Fibroblast of mammary gland (primary cell): ENCODE data around the gene PPP1R16B.
"Not testable (repeated sequence)": the region's sequence is repeated elsewhere in the genome, so short reads cannot be mapped to it uniquely, and the experiment has no call there.

Source experiments
- DNase-seq: peaks from one replicate; pipeline ENCODE4 v3.0.0-alpha.2; 2010; ENCODE audit warnings: low read depth
- H3K4me3 ChIP-seq: 2 replicates; pipeline ENCODE4 v1.5.1; 2011; ENCODE audit warnings: low read depth, mild to moderate bottlenecking, low read length, moderate library complexity; ENCODE audit not compliant: control insufficient read depth
- CTCF ChIP-seq: conservative IDR thresholded peaks from 2 replicates; pipeline ENCODE4 v1.5.1; 2011; ENCODE audit warnings: low read depth, low read length, inconsistent platforms; ENCODE audit not compliant: control insufficient read depth, insufficient read depth

Gene PPP1R16B

GRCh38 chr20:38812182-38812581 lies 6.7 kb downstream of the PPP1R16B start:
- no peak for DNase-seq
- no peak for TF ChIP-seq CTCF
- no peak overlapping the region for H3K4me3 ChIP-seq

- no peak for TF ChIP-seq CTCF
- no peak overlapping the region for H3K4me3 ChIP-seq
- no peak for DNase-seq
These were observed 7.4 kb downstream of the PPP1R16B start for GRCh38 chr20:38812709-38813573.

DNA sequence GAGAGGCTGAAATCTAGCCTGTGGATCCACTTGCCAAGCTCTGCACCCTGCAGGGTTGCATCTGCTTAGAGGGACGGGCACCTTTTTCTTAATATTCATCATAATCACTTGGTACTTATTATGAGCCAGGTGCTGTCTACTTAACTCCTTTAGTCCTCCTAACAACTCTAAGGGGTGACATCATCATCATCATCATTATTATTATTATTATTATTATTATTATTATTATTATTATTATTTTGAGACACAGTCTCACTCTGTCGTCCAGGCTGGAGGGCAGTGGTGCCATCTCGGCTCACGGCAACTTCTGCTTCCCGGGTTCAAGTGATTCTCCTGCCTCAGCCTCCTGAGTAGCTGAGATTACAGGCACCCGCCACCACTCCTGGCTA lies 8.1 kb downstream of the PPP1R16B start:
- not testable (repeated sequence) for DNase-seq, H3K4me3 ChIP-seq

DNA sequence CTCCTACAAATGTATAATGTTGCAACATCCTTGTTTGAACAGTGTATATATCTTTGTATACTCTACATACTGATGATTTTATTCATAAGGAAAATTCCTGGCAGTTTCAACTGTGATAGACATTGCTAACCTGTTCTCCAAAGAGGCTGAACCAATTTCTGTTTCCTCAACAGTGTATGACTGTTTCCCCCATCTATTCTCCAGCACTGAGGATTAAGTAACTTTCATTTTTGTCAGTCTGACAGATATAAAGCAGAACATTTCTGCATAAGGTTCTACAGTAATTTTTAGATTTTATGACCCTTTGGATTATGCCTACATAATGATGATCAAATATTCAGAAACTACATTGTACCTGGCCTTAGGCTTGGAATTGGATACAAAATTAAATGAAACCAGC lies 9.9 kb downstream of the PPP1R16B start:
- no peak for TF ChIP-seq CTCF
- H3K4me3 ChIP-seq, result no peak overlapping the region
- no peak for DNase-seq

DNA sequence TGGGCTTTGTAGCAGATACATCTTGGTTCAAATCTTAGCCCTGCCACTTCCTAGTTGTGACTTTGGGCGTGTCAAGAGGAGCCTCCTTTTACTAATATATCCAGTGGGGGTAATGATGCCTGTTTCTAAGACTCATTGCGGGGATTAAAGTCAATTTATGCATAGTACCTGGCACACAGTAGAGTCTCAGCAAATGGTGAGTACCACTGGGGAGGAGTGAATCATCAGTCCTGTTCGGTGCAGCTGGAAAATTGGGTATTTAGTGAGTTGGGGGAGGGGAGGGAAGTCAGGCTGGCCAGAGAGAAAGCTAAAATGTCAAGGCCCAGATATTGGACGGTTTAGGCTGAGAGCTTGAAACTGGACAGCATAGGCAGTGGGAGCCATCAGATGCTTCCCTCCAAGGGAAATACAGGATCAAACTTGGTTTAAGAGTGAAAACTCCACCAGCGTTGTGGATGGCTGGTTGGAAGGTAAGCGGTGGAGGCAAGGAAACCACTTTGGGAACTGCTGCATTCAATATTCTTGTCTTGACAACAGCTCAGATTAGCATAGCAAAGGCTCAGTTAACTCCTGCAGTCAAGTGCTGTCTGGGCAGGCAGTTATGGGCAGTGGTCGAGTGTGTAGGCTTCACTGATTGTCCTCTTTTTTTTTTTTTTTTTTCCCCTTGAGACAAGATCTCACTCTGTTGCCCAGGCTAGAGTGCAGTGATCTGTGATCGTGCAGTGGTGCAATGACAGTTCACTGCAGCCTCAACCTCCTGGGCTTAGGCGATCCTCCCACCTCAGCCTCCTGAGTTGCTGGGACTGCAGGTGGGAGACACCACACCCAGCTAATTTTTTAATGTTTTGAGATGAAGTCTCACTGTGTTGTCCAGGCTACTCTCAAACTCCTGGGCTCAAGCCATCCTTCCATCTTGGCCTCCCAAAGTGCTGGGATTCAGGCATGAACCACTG lies 12.9 kb downstream of the PPP1R16B start:
- no peak overlapping the region for H3K4me3 ChIP-seq
- no peak for TF ChIP-seq CTCF
- DNase-seq, result no peak

DNA sequence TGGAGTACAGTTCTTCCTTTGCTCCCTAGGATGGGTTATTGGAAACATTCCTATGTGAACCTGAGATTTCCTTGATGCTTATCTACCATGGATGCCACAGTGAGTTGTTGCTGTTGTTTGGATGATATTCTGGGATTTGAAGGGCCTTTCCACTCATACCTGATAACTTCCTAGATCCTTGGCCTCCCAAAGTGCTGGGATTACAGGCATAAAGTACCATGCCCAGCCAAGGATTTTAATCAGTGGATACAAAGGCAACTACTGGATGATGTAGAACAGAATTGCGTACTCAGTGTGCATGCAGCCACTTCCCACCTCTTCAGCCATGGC lies 20.0 kb downstream of the PPP1R16B start:
- TF ChIP-seq CTCF, result no peak
- H3K4me3 ChIP-seq, result no peak overlapping the region
- DNase-seq, result no peak
